Panc1 (cell line): Measurements from ENCODE around the gene ARFGAP1. TPM values are rescaled to one million over a fixed set of nuclear protein-coding genes. Genes with fewer than 3 reads are reported as not detected.

Experiments used
- ATAC-seq: fragments of 200-7000 bp; cut with Tn5 transposase; 2 replicates; pipeline ENCODE4 v1.9.1; 2020; ENCODE audit warnings: mild to moderate bottlenecking, moderate library complexity
- BruUV-seq: library from RNA; stranded (reverse); fragments of 400-500 nt; replicated peaks from 2 replicates; lab custom pipeline; 2021; lab: Mats Ljungman, UMichigan
- CTCF ChIA-PET: fragments of 300-600 bp; sonication (Branson Sonifier 250); formaldehyde crosslinking; loops from one replicate; lab custom pipeline; 2022; ENCODE audit warnings: antibody characterized with exemption; lab: Charles Lee
- POLR2A ChIA-PET: fragments of 300-600 bp; sonication (Branson Sonifier 250); formaldehyde crosslinking; loops from one replicate; lab custom pipeline; 2022; ENCODE audit warnings: antibody characterized with exemption; lab: Charles Lee
- DNase-seq: peaks from one replicate; pipeline ENCODE4 v3.0.0-alpha.2; 2010; ENCODE audit warnings: low read depth, low spot score
- H3K27ac ChIP-seq: 2 replicates; pipeline ENCODE4 v1.5.1; 2011; ENCODE audit warnings: mild to moderate bottlenecking, low read length, inconsistent platforms
- H3K27me3 ChIP-seq: fragments of 200-500 bp; sonication (Bioruptor generic); 2 replicates; pipeline ENCODE4 v1.6.0; 2014; ENCODE audit warnings: low read length, inconsistent platforms; ENCODE audit not compliant: control insufficient read depth, insufficient read depth
- H3K36me3 ChIP-seq: fragments of 200-500 bp; sonication (Bioruptor generic); 2 replicates; pipeline ENCODE4 v1.5.1; 2014; ENCODE audit warnings: inconsistent platforms, mild to moderate bottlenecking, low read length, moderate library complexity; ENCODE audit not compliant: control insufficient read depth, insufficient read depth
- H3K4me1 ChIP-seq: 2 replicates; pipeline ENCODE4 v1.5.1; 2011; ENCODE audit warnings: inconsistent platforms, mild to moderate bottlenecking, low read length, moderate library complexity; ENCODE audit not compliant: control insufficient read depth, insufficient read depth
- H3K4me3 ChIP-seq, 2 experiments: 2 replicates each; pipeline ENCODE4 v1.5.1; 2011 to 2012; ENCODE audit warnings: low read depth in 2 of 2, low read length in 2 of 2, mild to moderate bottlenecking in 2 of 2, inconsistent platforms in 1 of 2, moderate library complexity in 1 of 2
- H3K9me3 ChIP-seq: fragments of 200-500 bp; sonication (Bioruptor generic); 2 replicates; pipeline ENCODE4 v1.5.1; 2014; ENCODE audit warnings: low read depth, mild to moderate bottlenecking, inconsistent platforms, low read length, moderate library complexity; ENCODE audit not compliant: control insufficient read depth, insufficient read depth
- POLR2AphosphoS5 ChIP-seq: IDR thresholded peaks from 2 replicates; pipeline ENCODE4 v1.6.1; 2012; ENCODE audit warnings: mild to moderate bottlenecking, low read depth, low read length, moderate library complexity
- SIN3A ChIP-seq: IDR thresholded peaks from 2 replicates; pipeline ENCODE4 v1.6.1; 2012; ENCODE audit warnings: low read depth, mild to moderate bottlenecking, low read length, moderate library complexity, borderline replicate concordance; ENCODE audit not compliant: insufficient read depth
- TCF7L2 ChIP-seq: IDR thresholded peaks from 2 replicates; pipeline ENCODE4 v1.6.1; 2011; ENCODE audit warnings: mild to moderate bottlenecking, low read depth, low read length, inconsistent platforms
- in situ Hi-C: cut with HindIII; loops from 2 replicates; pipeline ENCODE4 v1.10.0; 2016; ENCODE audit warnings: low sequenced_read_pairs, low pct_unique_long_range_greater_than_20kb
- intact Hi-C: fragments of 100-400 bp; cut with micrococcal nuclease; formaldehyde crosslinking; loops from one replicate; pipeline ENCODE4 v1.10.0; 2022; ENCODE audit not compliant: unreplicated experiment
- total RNA-seq: library from RNA; stranded (reverse); gene quantifications from one replicate; pipeline ENCODE4 v1.2.1, GENCODE V29; 2021; ENCODE audit not compliant: unreplicated experiment
- TF ChIP-seq, protein P1 (sequence below): fragments of 450-650 bp; IDR thresholded peaks from 2 replicates; pipeline ENCODE4 v1.5.1; 2017; ENCODE audit warnings: mild to moderate bottlenecking
- TF ChIP-seq, protein P2 (sequence below), 2 experiments: IDR thresholded peaks; 2 replicates each; pipeline ENCODE4 v1.6.1; 2011 to 2012; ENCODE audit warnings: low read depth in 2 of 2, control low read depth in 1 of 2, low read length in 1 of 2, mild to moderate bottlenecking in 1 of 2, moderate library complexity in 1 of 2; ENCODE audit not compliant: insufficient read depth in 1 of 2

The ARFGAP1 gene
- total RNA-seq, 1 experiment from 2014 or later, result 110 TPM

DNA sequence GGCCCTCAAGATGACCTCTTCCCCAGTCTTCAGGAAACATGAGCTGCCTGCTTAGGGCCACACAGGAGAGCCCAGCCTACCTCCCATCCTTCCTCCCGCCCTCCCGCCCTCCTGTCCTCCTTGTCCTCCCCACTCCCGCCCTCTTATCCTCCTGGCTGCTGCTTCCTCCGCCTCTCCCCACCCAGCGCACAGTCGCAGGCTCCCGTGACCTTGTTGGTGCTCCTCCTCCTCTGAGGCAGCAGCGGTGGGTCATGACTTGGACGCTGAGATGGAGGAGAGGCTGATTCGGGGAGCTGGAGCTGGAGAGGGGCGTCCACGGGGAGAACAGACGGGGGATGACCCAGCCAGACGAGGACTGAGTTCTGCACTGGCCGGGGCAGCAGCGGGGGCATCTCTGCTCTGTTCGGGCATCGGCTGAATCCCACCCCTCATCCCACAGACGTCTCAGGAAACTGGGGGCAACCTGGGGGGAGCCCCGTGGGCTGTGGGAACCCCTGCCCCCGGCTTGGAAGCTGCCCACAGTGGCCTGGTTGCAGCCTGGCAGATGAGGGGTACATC, 56.2 kb downstream of the ARFGAP1 start:
- Histone ChIP-seq H3K9me3 (no peaks in the 10 kb centered on the region), H3K36me3 (no peaks in the 10 kb centered on the region), H3K4me3 (no peak overlapping the region), H3K4me1 (no peaks in the 10 kb centered on the region), H3K27me3 (no peaks in the 10 kb centered on the region), H3K27ac (no peak overlapping the region)
- POLR2A ChIA-PET, result no interaction called here
- in situ Hi-C loops, result no loop called here
- ATAC-seq (no peak), DNase-seq (no peak)
- TF ChIP-seq, protein P1, sequence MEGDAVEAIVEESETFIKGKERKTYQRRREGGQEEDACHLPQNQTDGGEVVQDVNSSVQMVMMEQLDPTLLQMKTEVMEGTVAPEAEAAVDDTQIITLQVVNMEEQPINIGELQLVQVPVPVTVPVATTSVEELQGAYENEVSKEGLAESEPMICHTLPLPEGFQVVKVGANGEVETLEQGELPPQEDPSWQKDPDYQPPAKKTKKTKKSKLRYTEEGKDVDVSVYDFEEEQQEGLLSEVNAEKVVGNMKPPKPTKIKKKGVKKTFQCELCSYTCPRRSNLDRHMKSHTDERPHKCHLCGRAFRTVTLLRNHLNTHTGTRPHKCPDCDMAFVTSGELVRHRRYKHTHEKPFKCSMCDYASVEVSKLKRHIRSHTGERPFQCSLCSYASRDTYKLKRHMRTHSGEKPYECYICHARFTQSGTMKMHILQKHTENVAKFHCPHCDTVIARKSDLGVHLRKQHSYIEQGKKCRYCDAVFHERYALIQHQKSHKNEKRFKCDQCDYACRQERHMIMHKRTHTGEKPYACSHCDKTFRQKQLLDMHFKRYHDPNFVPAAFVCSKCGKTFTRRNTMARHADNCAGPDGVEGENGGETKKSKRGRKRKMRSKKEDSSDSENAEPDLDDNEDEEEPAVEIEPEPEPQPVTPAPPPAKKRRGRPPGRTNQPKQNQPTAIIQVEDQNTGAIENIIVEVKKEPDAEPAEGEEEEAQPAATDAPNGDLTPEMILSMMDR, result no peak
- TF ChIP-seq, protein P2, sequence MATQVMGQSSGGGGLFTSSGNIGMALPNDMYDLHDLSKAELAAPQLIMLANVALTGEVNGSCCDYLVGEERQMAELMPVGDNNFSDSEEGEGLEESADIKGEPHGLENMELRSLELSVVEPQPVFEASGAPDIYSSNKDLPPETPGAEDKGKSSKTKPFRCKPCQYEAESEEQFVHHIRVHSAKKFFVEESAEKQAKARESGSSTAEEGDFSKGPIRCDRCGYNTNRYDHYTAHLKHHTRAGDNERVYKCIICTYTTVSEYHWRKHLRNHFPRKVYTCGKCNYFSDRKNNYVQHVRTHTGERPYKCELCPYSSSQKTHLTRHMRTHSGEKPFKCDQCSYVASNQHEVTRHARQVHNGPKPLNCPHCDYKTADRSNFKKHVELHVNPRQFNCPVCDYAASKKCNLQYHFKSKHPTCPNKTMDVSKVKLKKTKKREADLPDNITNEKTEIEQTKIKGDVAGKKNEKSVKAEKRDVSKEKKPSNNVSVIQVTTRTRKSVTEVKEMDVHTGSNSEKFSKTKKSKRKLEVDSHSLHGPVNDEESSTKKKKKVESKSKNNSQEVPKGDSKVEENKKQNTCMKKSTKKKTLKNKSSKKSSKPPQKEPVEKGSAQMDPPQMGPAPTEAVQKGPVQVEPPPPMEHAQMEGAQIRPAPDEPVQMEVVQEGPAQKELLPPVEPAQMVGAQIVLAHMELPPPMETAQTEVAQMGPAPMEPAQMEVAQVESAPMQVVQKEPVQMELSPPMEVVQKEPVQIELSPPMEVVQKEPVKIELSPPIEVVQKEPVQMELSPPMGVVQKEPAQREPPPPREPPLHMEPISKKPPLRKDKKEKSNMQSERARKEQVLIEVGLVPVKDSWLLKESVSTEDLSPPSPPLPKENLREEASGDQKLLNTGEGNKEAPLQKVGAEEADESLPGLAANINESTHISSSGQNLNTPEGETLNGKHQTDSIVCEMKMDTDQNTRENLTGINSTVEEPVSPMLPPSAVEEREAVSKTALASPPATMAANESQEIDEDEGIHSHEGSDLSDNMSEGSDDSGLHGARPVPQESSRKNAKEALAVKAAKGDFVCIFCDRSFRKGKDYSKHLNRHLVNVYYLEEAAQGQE (IDR thresholded peaks at IDR 0.05; ENCODE audit: insufficient read depth in 1 of 2, low read depth in 2 of 2, low read length in 1 of 2), result no peak
- TF ChIP-seq SIN3A (no peak), TCF7L2 (no peak), POLR2AphosphoS5 (no peak)
- CTCF ChIA-PET, result no interaction called here
- intact Hi-C loops, result no loop called here
- BruUV-seq, result no TSS peak

GRCh38 chr20:63329331-63330083, 56.9 kb downstream of the ARFGAP1 start:
- intact Hi-C loops (no loop called here), in situ Hi-C loops (no loop called here)
- Histone ChIP-seq H3K4me1 (no peaks in the 10 kb centered on the region), H3K27me3 (no peaks in the 10 kb centered on the region), H3K9me3 (no peaks in the 10 kb centered on the region), H3K27ac (no peak overlapping the region), H3K36me3 (no peaks in the 10 kb centered on the region), H3K4me3 (no peak overlapping the region)
- DNase-seq (no peak), ATAC-seq (no peak)
- TF ChIP-seq SIN3A, result no peak
- TF ChIP-seq, protein P2 (IDR thresholded peaks at IDR 0.05; ENCODE audit: insufficient read depth in 1 of 2, low read depth in 2 of 2, low read length in 1 of 2), result no peak
- no peak for TF ChIP-seq TCF7L2
- no peak for TF ChIP-seq POLR2AphosphoS5
- TF ChIP-seq, protein P1, result no peak
- ChIA-PET CTCF (no interaction called here), POLR2A (no interaction called here)
- no TSS peak for BruUV-seq
